Stimulated activated CD8-positive, alpha-beta memory T cell treated with anti-CD3 and anti-CD28 coated beads, Interleukin-4, amount 100 ng/mL, for 4 hours (primary cell): ENCODE results near the gene PLA2G3.

ENCODE experiments used
- DNase-seq, 2 donors: peaks; one replicate each; pipeline ENCODE4 v3.0.0-alpha.2; 2020; ENCODE audit warnings: low read depth in 2 of 2, low spot score in 1 of 2

PLA2G3 gene

DNA sequence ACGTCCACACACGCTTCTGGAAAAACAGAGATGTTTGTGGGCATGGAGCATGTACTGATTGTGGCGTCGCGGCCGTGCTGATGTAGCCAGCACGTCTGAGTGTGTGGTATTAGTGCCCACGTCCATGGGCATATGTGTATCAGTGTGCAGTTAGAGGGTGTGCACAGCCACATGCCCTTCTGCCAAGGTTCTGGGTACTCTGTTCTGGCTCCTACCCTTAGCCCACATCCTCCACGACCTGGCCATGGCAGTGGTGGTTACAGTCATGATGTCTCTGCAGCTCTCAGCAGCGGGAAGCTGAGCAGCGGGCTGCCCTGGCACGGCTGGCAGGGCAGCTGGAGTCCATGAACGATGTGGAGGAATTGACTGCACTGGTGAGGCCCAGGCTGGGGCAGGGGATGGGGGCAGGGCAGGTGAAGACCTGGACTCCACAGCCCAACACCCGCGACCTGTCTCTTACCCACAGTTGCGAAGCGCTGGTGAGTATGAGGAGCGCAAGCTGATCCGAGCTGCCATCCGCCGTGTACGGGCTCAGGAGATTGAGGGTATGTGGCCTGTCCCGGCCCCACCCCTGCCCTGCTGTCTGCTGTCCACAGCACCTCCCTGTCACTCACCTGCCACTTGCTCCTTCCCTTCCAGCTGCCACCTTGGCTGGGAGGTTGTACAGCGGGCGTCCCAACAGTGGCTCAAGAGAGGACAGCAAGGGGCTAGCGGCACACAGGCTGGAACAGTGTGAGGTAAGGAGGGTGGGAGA, 51.9 kb downstream of the PLA2G3 start:
- no peak for DNase-seq

DNA sequence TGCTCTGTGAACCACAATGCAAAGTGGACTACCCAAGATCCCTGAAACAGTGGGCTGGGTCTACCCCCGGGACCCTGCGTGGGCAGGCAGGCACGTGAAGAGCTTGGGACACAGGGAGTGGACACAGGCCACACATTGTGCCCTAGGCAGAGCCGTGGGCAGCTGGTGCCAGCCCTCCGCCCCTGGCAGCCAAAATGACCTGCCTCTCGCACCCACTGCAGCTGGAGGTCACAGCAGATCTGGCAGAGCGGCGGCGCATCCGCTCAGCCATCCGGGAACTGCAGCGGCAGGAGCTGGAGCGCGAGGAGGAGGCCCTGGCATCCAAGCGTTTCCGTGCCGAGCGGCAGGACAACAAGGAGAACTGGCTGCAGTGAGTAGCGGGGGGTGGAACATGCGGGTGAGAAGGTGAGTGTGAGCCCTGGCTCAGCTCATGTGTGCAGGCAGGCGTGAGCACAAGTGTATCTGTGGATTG, 52.5 kb downstream of the PLA2G3 start:
- DNase-seq = no peak

DNA sequence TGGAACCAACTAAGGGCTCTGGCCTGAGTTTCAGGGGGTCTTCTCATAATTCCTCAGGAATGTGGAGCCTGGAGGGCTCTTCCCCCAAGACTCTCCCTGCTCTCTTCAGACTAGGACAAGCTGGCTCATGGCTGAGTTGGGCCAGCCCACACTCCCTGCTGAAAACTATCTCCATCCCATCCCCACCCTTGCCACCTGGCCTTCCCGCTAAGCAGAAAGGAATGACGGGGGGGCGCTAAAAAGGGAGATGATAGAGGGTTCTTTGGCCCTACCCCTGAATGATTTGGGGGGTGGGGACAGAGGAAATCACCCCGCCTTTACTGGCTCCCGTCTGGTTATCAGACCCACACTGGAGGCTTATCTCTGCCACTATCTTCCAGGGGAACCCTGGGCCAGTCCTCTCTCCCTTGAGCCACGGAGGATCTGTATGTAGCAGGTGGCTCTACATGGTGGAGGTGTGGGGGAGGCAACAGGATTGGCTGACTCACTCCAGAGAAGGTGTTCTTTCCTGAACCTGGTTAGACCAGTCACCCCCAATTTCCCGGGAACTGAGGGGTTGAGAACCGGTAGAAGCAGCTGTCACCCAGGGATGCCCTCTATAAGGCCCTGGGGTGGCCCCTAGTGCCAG, 53.5 kb downstream of the PLA2G3 start:
- DNase-seq = no peak

DNA sequence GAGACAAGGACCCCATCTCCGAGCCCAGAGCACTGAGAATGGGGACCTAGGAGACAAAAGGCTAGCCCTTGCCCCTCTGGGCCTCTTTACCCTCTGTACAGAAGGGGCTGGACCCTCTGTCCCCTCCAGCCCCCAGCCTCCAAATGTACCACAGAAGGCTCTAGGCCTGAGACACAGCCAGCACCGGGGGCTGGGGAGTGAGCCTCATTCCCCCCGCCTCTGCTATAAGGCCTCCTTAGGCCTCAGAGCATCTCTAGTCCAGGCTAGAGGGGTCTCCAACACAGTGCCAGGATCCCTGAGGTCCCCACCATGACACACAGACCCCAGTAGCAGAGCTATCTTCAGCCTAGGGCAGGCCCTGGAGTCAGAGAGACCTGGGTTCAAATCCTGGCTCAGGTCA, 54.4 kb downstream of the PLA2G3 start:
- DNase-seq = no peak

DNA sequence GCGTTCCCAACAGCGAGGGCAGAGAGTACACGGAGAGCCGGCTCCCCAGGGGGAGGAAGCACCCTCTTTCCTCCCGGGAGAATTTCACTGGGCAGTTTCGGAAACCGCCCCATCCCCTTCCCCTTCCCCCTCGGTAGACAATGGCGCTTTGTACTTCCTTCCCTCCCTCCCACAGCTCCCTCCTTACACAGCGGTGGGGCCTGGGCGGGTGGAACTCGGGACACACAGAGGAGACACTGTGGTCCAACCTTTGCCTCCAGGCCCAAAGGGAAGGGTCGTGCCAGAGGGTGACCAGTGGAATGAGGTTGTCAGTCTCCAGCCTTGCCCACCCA, 54.8 kb downstream of the PLA2G3 start:
- no peak for DNase-seq

DNA sequence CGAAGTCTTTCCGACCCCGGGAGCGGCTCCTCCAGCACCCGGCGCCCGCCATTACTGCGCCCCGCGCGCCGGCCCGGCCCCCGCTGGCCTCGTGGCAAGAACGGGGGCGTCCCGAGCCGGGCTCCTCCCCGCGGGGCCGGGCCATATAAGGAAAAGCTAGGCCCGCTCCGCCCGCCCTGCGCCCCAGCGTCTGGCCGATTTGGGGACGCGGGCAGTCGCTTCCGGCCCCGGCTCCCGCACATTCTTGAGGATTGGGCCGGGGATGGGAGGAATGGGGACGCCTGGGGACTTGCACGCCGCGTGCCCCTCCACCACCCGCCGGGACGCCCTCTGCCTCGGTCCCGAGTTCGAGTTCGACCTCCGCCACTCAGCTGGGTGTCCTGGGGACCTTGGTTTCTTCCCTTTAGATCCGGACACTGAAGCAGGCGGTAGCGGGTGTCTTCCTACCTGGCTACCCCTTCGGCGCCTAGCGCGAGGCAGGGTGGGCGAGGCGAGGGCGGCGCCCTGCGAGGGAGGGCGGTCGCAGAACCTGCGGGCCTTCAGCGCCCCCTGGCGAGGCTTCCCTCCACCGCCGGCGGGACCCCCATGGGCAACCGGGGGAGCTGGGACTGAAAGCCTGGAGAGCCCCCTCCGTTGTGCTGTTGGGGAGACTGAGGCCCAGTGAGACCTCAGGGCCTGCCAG, 55.4 kb downstream of the PLA2G3 start:
- peak; percentile 74 for DNase-seq
